K562 (cell line): Measurements from ENCODE around the gene EPO. TPM values are rescaled to one million over a fixed set of nuclear protein-coding genes. Genes with fewer than 3 reads are reported as not detected.

Experiments used
- DACH1 ChIP-seq: fragments of 450-650 bp; IDR thresholded peaks from 2 replicates; pipeline ENCODE4 v1.6.1; 2018; ENCODE audit not compliant: partially characterized antibody
- DPF2 ChIP-seq: fragments of 450-650 bp; IDR thresholded peaks from 2 replicates; pipeline ENCODE4 v1.6.1; 2016
- GABPA ChIP-seq: fragments of 200-800 bp; sonication (Bioruptor generic); conservative IDR thresholded peaks from 2 replicates; pipeline ENCODE4 v1.6.1; 2016; ENCODE audit warnings: low read depth, missing genetic modification characterization, missing compliant biosample characterization
- HDAC1 ChIP-seq, 2 experiments: fragments of 450-650 bp; IDR thresholded peaks; 2 replicates each; pipeline ENCODE4 v1.6.1; 2016 to 2017; ENCODE audit warnings: inconsistent platforms in 1 of 2, mild to moderate bottlenecking in 1 of 2, moderate library complexity in 1 of 2
- KLF6 ChIP-seq: fragments of 250-450 bp; sonication (Bioruptor Pico); IDR thresholded peaks from 2 replicates; pipeline ENCODE4 v1.4.0; 2020; ENCODE audit warnings: mild to moderate bottlenecking, moderate library complexity, borderline replicate concordance
- MAFG ChIP-seq: fragments of 450-650 bp; conservative IDR thresholded peaks from 2 replicates; pipeline ENCODE4 v1.6.1; 2016; ENCODE audit warnings: missing genetic modification characterization, missing compliant biosample characterization
- NCOA1 ChIP-seq: fragments of 450-650 bp; IDR thresholded peaks from 2 replicates; pipeline ENCODE4 v1.6.1; 2016; ENCODE audit warnings: low read depth
- NUFIP1 ChIP-seq: fragments of 450-650 bp; IDR thresholded peaks from 2 replicates; pipeline ENCODE4 v1.6.1; 2018; ENCODE audit not compliant: partially characterized antibody
- PRMT5 ChIP-seq: sonication (generic); formaldehyde crosslinking; IDR thresholded peaks from 2 replicates; pipeline ENCODE4 v1.5.0; 2020; ENCODE audit warnings: missing genetic modification reagents
- RBBP5 ChIP-seq: fragments of 200-600 bp; sonication (generic); IDR thresholded peaks from 2 replicates; pipeline ENCODE4 v1.6.1; 2012; ENCODE audit warnings: borderline replicate concordance, mild to moderate bottlenecking, low read length, control low read depth, inconsistent platforms; ENCODE audit not compliant: insufficient read depth, poor library complexity, severe bottlenecking
- REST ChIP-seq, 2 experiments: fragments of 450-650 bp; formaldehyde crosslinking in 1 of 2; IDR thresholded peaks; 2 replicates each; pipeline versions ENCODE4 v1.4.0 to v1.6.1; 2014 to 2020; ENCODE audit warnings: mild to moderate bottlenecking in 2 of 2, borderline replicate concordance in 1 of 2, low read depth in 1 of 2
- SMC3 ChIP-seq: conservative IDR thresholded peaks from 2 replicates; pipeline ENCODE4 v1.6.1; 2011; ENCODE audit warnings: low read depth, low read length, improper control_type of control experiment; ENCODE audit not compliant: insufficient read depth
- SOX6 ChIP-seq: fragments of 450-650 bp; IDR thresholded peaks from 2 replicates; pipeline ENCODE4 v1.6.1; 2014; ENCODE audit warnings: mild to moderate bottlenecking
- THRAP3 ChIP-seq: fragments of 450-650 bp; IDR thresholded peaks from 2 replicates; pipeline ENCODE4 v1.6.1; 2016; ENCODE audit warnings: mild to moderate bottlenecking, inconsistent platforms, borderline replicate concordance
- ZMIZ1 ChIP-seq, 2 experiments: fragments of 150-350 bp in 1 of 2; IDR thresholded peaks; 2 replicates each; pipeline ENCODE4 v1.6.1; 2012 to 2016; ENCODE audit warnings: low read depth in 2 of 2, low read length in 2 of 2, mild to moderate bottlenecking in 1 of 2, moderate library complexity in 1 of 2
- ZNF586 ChIP-seq: fragments of 450-650 bp; formaldehyde crosslinking; conservative IDR thresholded peaks from 2 replicates; pipeline ENCODE4 v1.4.0; 2020; ENCODE audit warnings: mild to moderate bottlenecking, moderate library complexity
- polyA plus RNA-seq, 8 experiments: library from polyadenylated mRNA; depleted of rRNA in 4 of 8; stranded (reverse) in 5 of 8; unstranded in 3 of 8; fragments of >200 nt; fragmentation: Nextera tagmentation in 2 of 8; fragmentation: Illumina TruSeq in 1 of 8; extraction: Ambion mirVana in 2 of 8; extraction: Trizol in 1 of 8; gene quantifications; 2 replicates each; pipeline versions ENCODE4 v1.2.1 to v1.2.3, GENCODE V29; 2011 to 2014; ENCODE audit warnings: inconsistent platforms in 1 of 8, missing spikeins in 1 of 8
- total RNA-seq, 7 experiments: library from RNA; depleted of rRNA in 6 of 7; stranded (reverse); fragments of >200 nt in 6 of 7; fragmentation: Illumina TruSeq in 2 of 7; extraction: Trizol in 2 of 7; gene quantifications; 2 replicates each; pipeline versions ENCODE4 v1.2.1 to v1.2.3, GENCODE V29; 2011 to 2021; ENCODE audit warnings: low replicate concordance in 1 of 7

Gene EPO
- total and polyA plus RNA-seq, 9 of the 15 experiments (the other 6 are each of a cell fraction or from before 2014, with no cell fraction given), result 0.06 to 0.41 (median 0.07) TPM; not detected in 6

GRCh38 chr7:100673942-100674410 lies 46.3 kb upstream of the EPO start (continued):
- TF ChIP-seq NUFIP1 (no peak), REST (IDR thresholded peaks at IDR 0.05; ENCODE audit: borderline replicate concordance) (no peak), REST (CRISPR knock-in tag; IDR thresholded peaks at IDR 0.05; ENCODE audit: low read depth) (no peak), DPF2 (no peak), KLF6 (CRISPR knock-in tag) (no peak), NCOA1 (no peak), DACH1 (no peak), ZMIZ1 (IDR thresholded peaks at IDR 0.05; ENCODE audit: low read depth in 2 of 2, low read length in 2 of 2) (no peak), GABPA (tag) (peak; percentile 58; the same call in 1 of the 2 replicates), HDAC1 (IDR thresholded peaks at IDR 0.05) (no peak; a peak in 1 of 4 replicates), THRAP3 (no peak), SOX6 (no peak), MAFG (tag) (no peak), SMC3 (no peak), RBBP5 (peak; percentile 26), PRMT5 (0 out of 2 replicates have a peak, but pooled peaks have one; percentile 13), ZNF586 (CRISPR knock-in tag) (no peak)
